ENCODE data around the gene PRR15L. TPM values are rescaled to one million over a fixed set of nuclear protein-coding genes. Genes with fewer than 3 reads are reported as not detected.

PRR15L gene
- total RNA-seq, 1 donor from 2014 or later, result not detected

GRCh38 chr17:47962901-47963300, 5.2 kb upstream of the PRR15L start:
- no peak for TF ChIP-seq CTCF (IDR thresholded peaks at IDR 0.05; ENCODE audit: partially characterized antibody, unreplicated experiment)
- no peak overlapping the region for H3K27ac Mint-ChIP-seq (ENCODE audit: unreplicated experiment)
- peaks cover 7% of the 10 kb centered on the region for H3K9me3 Mint-ChIP-seq (ENCODE audit: unreplicated experiment)
- no peak overlapping the region for H3K4me3 Mint-ChIP-seq (ENCODE audit: unreplicated experiment)
- peaks cover 5% of the 10 kb centered on the region for H3K27me3 Mint-ChIP-seq (ENCODE audit: unreplicated experiment)
- H3K36me3 Mint-ChIP-seq (ENCODE audit: unreplicated experiment), result peaks cover 9% of the 10 kb centered on the region
- DNase-seq, result no peak
- peaks cover 2% of the 10 kb centered on the region for H3K4me1 Mint-ChIP-seq (ENCODE audit: low read depth, unreplicated experiment)

GRCh38 chr17:47961406-47961805, 3.7 kb upstream of the PRR15L start:
- Mint-ChIP-seq H3K27ac (ENCODE audit: unreplicated experiment) (no peak overlapping the region), H3K4me1 (ENCODE audit: low read depth, unreplicated experiment) (peaks cover 4% of the 10 kb centered on the region), H3K4me3 (ENCODE audit: unreplicated experiment) (no peak overlapping the region)

GRCh38 chr17:47959825-47960655, 2.4 kb upstream of the PRR15L start:
- Mint-ChIP-seq H3K27ac (ENCODE audit: unreplicated experiment) (no peak overlapping the region), H3K4me3 (ENCODE audit: unreplicated experiment) (no peak overlapping the region)

More at GRCh38 chr17:47961406-47961805, 3.7 kb upstream of the PRR15L start:
- peaks cover 7% of the 10 kb centered on the region for H3K9me3 Mint-ChIP-seq (ENCODE audit: unreplicated experiment)
- H3K27me3 Mint-ChIP-seq (ENCODE audit: unreplicated experiment), result peaks cover 3% of the 10 kb centered on the region
- TF ChIP-seq CTCF (IDR thresholded peaks at IDR 0.05; ENCODE audit: partially characterized antibody, unreplicated experiment), result no peak
- DNase-seq, result no peak
- peaks cover 9% of the 10 kb centered on the region for H3K36me3 Mint-ChIP-seq (ENCODE audit: unreplicated experiment)

GRCh38 chr17:47956791-47957590, 692 bp downstream of the PRR15L start:
- Mint-ChIP-seq H3K36me3 (ENCODE audit: unreplicated experiment) (peaks cover 6% of the 10 kb centered on the region), H3K27me3 (ENCODE audit: unreplicated experiment) (peaks cover 1% of the 10 kb centered on the region), H3K4me1 (ENCODE audit: low read depth, unreplicated experiment) (peaks cover 5% of the 10 kb centered on the region), H3K9me3 (ENCODE audit: unreplicated experiment) (no peaks in the 10 kb centered on the region), H3K4me3 (ENCODE audit: unreplicated experiment) (no peak overlapping the region), H3K27ac (ENCODE audit: unreplicated experiment) (no peak overlapping the region)
- no peak for DNase-seq
- TF ChIP-seq CTCF (IDR thresholded peaks at IDR 0.05; ENCODE audit: partially characterized antibody, unreplicated experiment), result no peak

More at GRCh38 chr17:47959825-47960655, 2.4 kb upstream of the PRR15L start:
- DNase-seq, result no peak
- peaks cover 3% of the 10 kb centered on the region for H3K27me3 Mint-ChIP-seq (ENCODE audit: unreplicated experiment)
- H3K4me1 Mint-ChIP-seq (ENCODE audit: low read depth, unreplicated experiment), result peaks cover 5% of the 10 kb centered on the region
- no peak for TF ChIP-seq CTCF (IDR thresholded peaks at IDR 0.05; ENCODE audit: partially characterized antibody, unreplicated experiment)
- peaks cover 7% of the 10 kb centered on the region for H3K9me3 Mint-ChIP-seq (ENCODE audit: unreplicated experiment)
- H3K36me3 Mint-ChIP-seq (ENCODE audit: unreplicated experiment), result peaks cover 9% of the 10 kb centered on the region
